HS-27A (cell line): ENCODE results near the gene SNAPC4.

Experiments
- DNase-seq: peaks from one replicate; pipeline ENCODE4 v3.0.0-alpha.2; 2012; ENCODE audit warnings: low read depth, missing footprints

Gene SNAPC4

DNA sequence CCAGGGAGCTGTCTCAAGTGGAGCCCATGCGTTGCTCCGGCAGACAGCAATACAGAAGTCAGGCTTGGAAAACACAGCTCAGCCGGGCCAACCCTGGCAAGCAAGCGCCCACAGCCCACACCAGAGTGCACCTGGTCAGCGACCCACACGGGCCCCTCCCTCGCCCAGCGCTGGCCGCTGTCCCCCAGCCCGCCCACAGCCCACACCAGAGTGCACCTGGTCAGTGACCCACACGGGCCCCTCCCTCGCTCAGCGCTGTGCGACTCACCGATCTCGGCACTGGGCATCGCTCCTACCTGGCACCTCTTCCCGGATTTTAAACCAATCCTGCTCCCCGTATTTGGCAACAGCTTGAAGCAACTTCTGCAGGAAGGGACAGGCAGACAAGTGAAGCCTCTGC, 12.8 kb downstream of the SNAPC4 start:
- no peak for DNase-seq

DNA sequence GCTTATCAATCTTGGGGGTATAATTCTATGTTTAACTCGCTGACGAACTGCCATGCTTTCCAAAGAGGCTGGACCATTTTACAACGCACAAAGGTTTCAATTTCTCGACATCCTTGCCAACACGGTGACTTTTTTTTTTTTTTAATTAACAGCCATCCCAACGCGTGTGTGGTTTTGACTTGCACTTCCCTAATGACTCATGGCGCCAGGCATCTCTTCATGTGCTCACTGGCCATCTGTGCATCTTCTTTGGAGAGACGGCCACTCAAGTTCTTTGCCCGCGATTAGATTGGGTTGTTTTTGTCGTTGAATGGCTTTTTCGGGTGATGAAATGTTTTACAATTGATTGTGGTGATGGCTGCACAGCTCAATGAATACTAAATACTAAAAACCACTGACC, 14.0 kb downstream of the SNAPC4 start:
- DNase-seq = no peak

DNA sequence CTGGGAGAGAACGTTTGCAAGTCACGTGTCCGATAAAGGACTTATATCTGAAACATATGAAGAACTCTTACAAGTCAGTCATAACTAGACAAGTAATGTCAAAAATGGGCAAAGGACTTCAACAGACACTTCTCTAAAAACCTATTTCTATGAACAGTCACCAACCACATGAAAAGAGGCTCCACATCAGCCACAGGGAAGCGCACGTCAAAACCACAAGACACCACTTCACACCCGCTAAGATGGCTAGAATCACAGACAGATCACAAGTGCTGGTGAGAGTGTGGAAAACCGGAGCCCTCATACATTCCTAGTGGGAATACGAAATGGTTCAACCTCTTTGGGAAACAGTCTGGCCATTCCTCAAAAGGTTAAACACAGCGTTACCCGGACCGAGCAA, 15.0 kb downstream of the SNAPC4 start:
- no peak for DNase-seq

DNA sequence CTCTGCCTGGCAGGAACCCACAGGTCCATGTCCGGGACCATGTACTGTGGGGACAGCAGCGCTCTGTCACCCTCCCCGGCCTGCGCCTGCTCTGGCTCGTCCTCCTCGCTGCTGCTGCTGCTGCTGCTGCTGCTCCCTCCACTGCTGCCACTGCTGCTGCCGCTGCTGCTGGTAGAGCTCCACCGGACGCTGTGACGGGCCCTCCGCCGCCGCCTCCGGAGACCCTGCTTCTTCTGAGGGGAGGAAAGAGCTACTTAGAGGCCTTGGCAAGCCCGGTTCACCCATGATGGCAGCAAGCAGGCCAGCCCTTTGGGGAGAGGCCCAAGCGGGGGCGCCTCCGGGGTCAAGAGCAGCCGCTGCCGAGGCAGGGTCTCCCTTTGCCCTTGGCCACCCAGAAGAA, 16.5 kb downstream of the SNAPC4 start:
- DNase-seq = no peak

DNA sequence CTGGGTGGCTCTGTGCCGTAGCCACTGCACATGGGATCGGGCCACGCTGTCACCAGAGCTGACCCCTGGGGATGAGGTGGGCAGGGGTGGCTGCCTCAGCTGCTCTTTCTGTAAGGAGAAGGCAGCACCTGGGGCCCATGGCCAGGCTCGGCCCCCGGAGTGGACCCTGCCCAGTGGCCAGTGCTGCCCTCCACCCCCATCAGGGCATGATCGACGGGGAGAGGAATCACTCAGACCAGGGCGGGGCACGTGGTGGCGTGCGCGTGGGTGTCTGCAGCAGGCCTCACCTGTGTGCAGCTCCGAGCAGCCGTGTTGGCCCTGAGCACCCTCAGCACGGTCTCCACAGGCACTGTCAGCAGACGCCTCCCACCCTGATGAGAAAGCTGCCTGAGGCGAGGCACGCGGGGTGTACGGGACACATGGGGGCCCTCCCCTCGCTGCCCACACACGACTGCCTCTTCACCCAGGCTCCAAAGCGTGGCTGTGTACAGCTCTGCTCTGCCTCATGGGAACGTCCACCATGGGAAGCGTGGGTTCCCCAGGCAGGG, 17.9 kb downstream of the SNAPC4 start:
- DNase-seq = no peak

DNA sequence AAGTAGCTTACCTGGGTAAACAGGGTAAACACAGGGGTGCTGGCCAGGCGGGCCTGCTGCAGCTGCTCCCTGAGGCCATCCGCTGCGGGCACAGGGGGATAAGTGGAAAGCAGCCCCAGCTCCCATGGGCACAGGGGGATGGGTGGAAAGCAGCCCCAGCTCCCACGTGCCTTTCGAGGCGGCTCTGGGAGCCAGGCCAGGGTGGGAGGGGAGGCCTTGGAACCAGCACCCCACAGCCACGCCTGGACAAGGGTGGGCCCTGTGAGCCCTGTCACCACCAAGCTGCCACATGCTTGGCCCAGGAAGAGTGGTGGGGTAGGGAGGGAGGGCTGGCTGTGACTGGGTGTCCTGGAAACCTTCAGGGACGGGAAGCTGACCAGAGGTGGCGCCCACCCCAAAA, 18.7 kb downstream of the SNAPC4 start:
- no peak for DNase-seq

DNA sequence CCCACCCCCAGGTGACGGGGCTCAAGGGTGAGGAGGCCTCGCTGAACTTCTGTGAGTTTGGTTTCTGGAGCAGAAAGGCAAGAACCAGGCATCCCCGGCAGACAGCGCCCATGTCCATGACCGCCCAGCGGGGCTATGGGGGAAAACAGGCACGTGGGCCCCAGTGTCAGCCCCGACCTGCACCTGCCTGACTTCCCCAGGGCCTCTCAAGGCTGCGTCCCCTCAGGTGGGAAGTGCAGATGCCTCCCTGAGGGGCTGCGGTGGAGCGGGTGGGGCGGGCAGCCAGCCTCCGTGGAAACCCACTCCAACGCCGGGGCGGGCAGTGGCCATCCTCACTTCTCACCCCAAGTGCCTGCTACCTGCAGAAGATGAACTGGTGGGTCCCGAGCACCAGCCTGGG, 19.6 kb downstream of the SNAPC4 start:
- DNase-seq = no peak

DNA sequence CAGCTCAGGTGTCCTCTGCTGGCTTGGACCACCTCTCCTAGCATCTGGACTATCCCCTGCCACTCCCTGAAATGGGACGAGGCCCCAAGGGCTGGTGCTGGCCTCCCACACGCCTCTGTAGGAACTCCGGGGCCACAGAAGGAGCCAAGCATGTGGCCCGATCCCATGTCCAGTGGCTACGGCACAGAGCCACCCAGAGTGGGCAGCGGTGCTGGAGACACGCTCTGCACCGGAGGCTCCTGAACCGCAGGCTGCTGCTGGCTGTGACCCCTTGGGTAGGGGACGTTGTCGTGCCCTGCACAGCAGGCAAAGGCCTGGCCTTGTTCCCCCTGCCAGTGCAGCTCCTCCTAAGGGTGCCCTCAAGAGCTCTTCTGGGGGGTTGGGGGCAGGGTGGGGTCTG, 20.1 kb downstream of the SNAPC4 start:
- DNase-seq = no peak

DNA sequence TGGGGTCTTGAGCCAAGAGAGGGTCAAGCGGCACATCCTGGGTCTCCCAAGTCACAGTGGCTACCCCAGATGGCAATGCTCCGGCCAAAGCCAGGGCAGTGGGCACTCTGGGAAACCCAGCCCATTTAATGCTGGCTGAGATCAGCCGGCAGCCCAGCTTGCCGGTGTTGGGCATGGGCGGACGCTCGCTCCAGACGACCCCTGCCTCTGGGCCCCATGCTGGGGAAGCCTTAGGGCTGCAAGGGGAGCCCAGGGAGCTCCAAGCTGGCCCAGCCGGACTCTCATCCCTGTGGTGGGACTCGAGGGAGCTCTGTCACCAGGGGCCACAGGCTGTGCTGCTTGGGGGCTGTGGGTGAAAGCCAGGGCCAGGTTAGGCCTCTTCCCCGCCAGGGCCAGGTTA, 20.6 kb downstream of the SNAPC4 start:
- no peak for DNase-seq

DNA sequence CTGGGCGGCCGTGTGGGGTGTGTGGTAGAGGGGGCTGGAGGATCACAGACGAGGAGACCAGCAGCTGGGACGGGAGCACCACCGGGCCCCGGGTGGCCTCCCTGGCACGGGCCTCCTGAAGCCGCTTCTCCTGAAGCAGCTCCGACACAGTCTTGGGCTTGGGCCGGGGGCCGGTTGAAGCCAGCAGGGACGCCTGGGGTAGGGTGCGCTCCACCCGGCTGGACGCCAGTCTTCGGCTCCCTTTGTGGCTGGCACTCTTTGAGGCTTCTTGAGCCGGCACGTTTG, 21.0 kb downstream of the SNAPC4 start:
- DNase-seq = no peak

DNA sequence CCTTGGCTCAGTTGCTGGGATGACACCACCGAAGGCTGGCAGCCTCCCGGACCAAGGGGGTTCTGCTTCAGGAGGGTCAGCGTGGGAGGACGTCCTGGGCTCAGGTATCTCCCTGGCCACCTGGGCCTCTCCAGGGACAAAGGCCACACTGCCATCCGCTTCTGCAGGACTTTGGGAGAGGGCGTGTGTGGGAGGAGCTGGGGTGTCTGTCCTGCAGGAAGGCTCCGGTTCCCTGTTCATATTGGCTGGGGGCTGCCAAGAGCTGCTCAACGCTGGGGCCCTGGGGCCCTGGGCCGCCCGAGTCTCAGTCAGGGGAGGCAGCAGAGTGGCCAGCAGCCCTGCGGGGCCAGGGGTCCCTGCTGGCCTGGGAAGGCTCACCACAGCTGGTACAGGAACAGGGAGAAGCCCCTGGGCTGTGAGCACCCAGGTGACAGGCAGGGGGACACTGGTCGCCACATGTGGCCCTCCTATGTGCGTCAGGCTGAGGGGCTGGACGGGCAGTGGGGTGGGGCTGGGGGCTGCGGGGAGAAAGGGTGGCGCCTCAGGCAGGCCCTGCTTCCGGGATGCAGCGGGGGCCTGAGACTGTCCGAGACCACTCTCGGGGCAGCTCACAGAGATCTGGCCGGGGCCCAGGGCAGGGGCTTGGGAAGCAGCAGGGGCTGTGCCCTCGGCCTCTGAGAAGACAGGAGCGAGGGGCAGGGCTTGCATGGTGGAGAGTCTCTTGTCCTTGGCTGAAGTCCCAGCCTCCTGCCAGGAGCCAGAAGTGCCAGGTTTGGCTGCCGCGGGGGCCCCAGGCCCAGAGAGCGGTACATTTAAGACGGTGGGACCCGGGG, 21.6 kb downstream of the SNAPC4 start:
- DNase-seq = no peak

DNA sequence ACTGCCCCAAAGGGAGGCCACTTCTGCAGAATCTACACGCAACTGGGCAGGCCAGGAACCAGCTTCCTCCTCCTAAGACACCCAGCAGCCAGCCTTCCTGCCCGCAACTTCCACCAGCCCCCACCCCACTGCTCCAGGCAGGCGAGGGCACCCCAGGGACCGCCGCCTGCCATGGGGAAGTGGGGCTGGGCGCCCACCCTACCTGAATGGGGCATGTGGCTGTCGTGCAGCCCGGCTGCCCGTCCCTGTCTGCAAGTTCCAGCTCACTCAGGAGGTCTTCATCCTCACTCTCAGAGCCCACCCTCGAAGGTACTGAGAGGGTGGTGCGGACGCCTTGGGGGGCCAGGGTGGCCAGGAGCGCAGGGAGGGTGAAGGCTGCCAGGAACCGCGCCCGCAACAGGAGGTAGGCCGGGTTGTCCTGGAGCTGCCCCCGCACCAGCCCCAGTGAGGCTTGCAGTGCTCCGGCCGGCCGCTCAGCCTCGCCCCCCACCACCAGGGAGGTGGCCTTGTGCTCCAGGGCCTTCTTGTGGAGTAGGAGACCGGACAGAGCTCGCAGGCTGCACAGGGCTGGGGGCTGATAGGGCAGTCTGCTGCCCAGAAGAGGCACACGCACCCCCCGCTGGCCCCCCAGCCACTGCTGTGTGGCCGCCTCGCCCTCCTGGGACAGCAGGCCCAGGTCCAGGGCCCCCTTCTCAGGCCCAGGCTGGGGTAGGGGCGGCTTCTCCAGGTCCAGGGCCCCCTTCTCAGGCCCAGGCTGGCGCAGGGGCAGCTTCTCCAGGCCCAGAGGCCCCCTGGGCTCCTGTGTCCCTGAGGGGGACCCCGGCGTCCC, 22.4 kb downstream of the SNAPC4 start:
- DNase-seq = no peak

DNA sequence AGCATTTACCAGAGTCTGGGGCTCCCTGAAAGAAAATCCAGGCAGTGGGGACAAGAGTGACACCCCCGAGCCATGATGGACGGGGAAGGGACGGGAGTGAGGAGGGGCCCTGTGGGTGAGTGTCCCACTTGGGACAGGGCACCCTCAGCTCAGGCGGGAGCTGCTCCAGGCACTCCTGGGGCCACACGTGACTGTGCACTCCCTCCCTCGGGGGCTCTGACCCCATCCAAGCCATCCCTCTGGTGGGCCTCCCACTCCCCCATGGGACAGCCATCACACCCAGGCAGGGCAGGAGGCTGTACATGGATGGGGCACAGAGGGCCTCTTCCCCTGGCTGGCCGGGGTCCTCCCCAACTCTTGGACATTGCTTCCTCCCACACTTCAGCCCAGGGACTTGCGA, 23.5 kb downstream of the SNAPC4 start:
- no peak for DNase-seq

DNA sequence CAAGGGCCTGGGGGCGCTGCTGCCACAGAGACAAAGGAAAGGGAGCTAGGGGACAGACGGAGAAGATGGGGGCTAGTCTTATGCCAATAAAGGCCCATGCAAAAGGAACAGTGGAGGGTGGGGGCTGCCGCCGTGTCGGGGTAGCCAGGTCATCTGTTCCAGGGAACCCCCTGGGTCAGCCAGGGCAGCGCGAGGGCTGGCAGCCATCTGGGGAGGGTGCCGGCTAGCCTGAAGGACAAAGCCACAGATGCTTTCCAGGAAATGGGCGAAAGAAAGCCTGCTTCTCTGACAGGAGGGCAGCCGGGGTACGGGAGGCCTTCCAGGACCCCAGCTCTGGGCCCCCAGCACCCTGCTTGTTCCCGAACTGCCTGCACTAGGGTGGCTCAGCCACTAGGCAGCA, 24.9 kb downstream of the SNAPC4 start:
- no peak for DNase-seq

DNA sequence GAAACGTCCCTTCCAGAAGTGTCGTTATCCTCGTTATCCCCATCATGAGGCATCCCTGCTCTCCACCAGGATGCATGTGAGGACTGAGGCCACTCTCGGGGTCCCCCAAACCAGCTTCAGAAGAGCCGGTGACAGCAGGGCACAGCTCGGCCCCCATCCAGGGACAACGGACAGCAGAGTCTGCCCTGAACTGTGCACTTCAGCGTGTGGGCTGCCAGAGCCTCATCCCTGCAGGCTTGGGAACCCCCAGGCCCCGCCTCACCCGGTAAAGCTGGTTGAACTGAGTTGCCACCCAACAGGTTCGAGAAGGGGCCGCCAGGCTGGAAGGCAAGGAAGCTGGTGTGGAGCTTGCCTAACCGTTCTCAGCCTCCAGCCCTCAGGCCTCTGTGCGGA, 25.8 kb downstream of the SNAPC4 start:
- DNase-seq = no peak

DNA sequence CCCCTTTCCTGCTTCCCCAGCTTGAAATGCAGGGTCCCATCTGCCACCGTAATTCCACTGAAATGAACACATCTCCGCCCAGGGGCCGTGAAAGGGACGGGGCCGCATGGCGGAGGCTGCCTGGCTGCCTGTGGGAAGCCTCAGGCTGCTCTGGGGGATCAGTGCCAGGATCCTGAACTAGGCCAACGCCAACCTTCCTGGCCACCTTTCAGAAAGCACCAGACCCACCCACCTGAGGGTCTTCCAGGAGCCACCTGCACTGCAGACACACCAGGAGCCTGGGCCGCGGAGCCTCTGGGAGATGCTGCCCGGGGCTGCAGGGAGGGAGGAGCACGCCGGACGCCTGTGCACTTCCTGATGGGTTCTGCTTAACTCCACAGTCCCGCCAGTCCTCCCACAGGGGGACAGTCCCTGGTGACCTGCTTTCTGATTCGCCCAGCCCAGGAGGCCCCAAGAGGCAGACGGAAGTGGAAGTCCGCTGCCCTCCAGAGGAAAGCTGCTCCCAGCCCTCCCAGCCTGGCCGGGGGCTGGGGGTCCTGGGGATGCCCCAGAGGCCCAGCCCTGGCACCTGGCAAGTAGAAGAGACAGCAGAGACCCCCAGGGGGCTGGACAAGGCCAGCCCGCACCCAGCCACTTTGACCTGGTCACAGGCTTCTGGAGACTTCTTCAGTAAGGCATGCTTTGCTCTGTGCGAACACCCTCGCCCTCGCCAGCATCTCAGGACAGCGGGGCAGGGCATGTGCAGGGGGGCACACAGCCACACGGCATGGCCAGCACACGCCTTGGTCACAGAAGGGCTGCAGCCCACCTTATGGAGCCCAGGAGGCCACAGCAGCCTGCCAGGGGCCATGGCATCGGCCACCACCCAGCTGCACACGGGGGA, 26.4 kb downstream of the SNAPC4 start, which contains the start of gene CARD9:
CARD9 (minus strand) TSS at position 370 of the 883 bp plus-strand sequence. CDS start 1,591 bp downstream, outside the sequence.
- no peak for DNase-seq

DNA sequence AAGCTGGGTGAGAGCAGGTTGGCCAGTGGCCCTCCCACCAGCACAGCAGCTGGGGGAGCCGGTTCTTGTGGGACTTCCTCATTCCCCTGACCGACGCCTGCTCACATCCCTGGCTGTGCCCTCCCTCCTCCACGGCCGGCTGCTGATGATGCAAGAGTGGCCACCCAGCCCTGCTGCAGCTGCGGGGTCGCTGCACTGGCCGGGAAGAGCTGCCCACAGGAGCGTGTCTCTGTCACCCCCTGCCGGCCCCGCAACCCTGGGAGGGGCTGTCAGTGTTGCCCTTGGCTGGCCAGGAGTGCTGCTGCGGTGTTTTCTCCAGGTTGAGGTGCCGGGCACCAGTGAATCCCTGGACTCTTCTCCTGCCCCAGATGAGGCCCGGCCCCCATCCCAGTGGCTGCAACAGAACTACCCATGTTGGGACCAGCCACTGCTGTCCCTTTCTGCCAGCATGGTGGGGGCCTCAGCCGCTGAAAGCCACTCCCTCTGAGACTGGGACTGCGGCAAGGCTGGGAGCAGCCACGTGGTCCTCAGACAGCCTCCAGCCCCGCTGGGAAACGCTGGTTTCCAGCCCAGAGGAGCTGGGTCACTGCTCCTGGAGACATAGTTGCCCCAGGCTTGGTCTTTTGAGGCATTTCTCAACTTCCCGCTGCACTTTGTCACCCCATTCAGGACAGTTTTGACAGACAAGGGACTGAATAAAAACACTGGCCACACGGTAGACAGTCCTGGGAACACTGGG, 27.2 kb downstream of the SNAPC4 start:
- DNase-seq = no peak

DNA sequence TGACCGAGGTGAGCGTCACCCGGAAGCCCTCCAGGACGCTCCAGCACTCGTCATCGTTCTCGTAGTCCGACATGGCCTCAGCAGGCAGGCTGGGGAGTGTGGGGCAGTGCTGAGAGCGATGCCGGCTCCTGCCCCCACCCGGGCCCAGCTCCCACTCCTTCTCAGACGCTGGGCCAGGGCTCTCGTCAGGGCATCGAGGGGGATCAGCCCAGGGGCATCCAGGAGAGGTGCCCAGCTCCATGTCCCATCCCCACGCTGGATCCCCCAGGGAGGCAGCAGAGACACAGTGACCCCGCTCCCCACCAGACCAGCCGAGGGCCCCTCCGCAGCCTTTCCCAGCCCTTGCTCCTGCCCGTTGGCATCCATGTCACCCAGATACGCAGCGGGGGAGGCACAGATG, 28.0 kb downstream of the SNAPC4 start:
- DNase-seq = no peak

DNA sequence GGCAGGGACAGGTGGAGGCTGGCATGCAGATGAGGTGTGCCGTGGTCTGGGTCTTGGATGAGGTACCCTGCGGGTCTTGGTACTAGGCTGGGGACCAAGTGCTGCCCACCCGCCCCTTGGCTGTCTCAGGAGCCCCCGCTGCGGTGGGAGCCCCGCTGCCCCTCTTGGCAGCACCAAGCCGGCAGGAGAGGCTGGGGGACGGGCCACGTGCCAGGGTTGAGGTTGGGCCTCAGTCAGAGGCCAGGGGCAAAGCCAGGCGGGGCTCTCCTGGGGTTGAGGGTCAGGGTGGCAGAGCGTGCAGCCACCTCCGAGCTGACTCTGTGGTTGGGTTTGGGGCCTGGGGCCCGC, 28.5 kb downstream of the SNAPC4 start:
- DNase-seq = no peak

DNA sequence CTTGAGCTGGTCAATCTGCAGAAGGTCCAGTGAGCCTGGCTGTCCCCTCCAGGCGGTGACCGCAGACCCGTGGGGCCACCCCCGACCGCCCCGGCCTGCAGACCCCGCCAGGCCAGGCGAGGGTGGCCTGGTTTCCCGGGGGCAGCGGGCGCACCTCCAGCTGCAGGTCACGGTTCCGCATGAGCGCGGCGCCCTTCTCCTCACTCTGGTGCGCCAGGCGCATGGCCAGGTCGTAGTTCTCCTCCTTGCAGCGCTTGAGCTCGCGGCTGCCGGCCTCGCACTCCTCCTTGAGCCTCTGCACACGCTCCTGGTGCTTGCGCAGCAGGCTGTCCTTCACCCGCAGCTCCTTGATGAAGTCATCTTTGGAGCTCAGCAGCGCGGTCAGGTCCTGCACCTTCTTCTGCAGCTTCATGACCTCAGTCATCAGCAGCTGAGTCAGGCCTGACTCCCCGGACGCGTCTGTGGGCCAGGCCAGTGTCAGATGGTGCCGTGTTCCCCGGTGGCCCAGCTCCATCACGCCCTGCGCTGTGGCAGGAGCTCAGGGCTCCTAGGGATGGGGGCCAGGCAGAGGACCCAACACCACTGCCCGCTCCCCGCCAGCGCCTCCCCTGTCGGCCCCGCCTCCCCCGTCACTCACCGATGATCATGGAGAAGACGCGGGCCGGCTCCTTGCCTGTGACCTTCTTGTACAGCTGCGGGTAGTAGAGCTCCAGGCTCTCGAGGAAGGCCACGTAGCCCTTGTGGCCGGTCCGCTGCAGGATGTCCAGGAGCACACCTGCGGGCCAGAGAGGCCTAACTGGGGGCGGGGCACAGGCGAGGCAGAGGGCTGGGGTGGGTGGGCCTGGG, 29.1 kb downstream of the SNAPC4 start:
- no peak for DNase-seq

DNA sequence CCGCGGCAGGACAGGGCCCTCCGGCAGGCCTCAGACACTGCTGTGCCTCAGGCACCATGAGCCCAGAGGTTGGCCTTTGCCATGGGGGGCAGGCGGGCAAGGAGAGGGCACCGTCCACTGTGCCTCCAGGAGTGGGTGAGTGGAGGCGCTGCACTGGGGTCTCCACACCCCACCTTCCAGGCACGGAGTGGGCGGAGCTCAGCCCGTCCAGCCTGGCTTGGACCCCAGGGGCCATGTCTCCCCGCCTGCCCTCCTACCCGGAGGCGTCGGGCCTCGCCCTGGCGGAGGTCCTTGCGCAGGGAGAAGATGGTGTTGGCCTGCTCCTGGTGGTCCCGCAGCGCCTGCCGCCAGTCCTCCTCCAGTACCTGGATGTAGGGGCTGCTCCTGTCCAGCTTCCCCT, 29.9 kb downstream of the SNAPC4 start:
- no peak for DNase-seq
